CD4-positive, alpha-beta T cell treated with Interleukin-6 for 4 hours (primary cell): ENCODE results near the gene AQP12A.

Experiments
- DNase-seq: peaks from one replicate; pipeline ENCODE4 v3.0.0-alpha.2; 2020; ENCODE audit warnings: mixed read lengths

AQP12A gene

GRCh38 chr2:240725671-240726070 is 34.0 kb downstream of the AQP12A start:
- DNase-seq = no peak

GRCh38 chr2:240726876-240727275 is 35.2 kb downstream of the AQP12A start:
- no peak for DNase-seq

GRCh38 chr2:240727439-240727838 is 35.8 kb downstream of the AQP12A start:
- no peak for DNase-seq

- DNase-seq = no peak
Measured at GRCh38 chr2:240727913-240728312, 36.2 kb downstream of the AQP12A start.

- DNase-seq = no peak
Measured at GRCh38 chr2:240728361-240728760, 36.7 kb downstream of the AQP12A start.

- no peak for DNase-seq
Measured at GRCh38 chr2:240728827-240729226, 37.2 kb downstream of the AQP12A start.

GRCh38 chr2:240730501-240731177 is 39.0 kb downstream of the AQP12A start:
- no peak for DNase-seq

GRCh38 chr2:240731178-240731545 is 39.5 kb downstream of the AQP12A start:
- no peak for DNase-seq

- DNase-seq = no peak
Measured at GRCh38 chr2:240732184-240732583, 40.5 kb downstream of the AQP12A start.

- DNase-seq = no peak
Measured at GRCh38 chr2:240732911-240733622, 41.4 kb downstream of the AQP12A start.

GRCh38 chr2:240733803-240734495 is 42.3 kb downstream of the AQP12A start:
- DNase-seq = peak; percentile 42

- no peak for DNase-seq
Measured at GRCh38 chr2:240734756-240735155, 43.1 kb downstream of the AQP12A start.

- no peak for DNase-seq
Measured at GRCh38 chr2:240735476-240735875, 43.8 kb downstream of the AQP12A start.

- DNase-seq = no peak
Measured at GRCh38 chr2:240736281-240737250, 44.9 kb downstream of the AQP12A start.

GRCh38 chr2:240737512-240737911 is 45.8 kb downstream of the AQP12A start:
- DNase-seq = no peak

GRCh38 chr2:240737958-240738357 is 46.3 kb downstream of the AQP12A start:
- DNase-seq = no peak

GRCh38 chr2:240739797-240740196 is 48.1 kb downstream of the AQP12A start:
- DNase-seq = peak; percentile 55

GRCh38 chr2:240741091-240741490 is 49.4 kb downstream of the AQP12A start:
- no peak for DNase-seq

GRCh38 chr2:240742602-240743095 is 51.0 kb downstream of the AQP12A start:
- no peak for DNase-seq

- DNase-seq = no peak
Measured at GRCh38 chr2:240745456-240745855, 53.8 kb downstream of the AQP12A start.

- no peak for DNase-seq
Measured at GRCh38 chr2:240745962-240746361, 54.3 kb downstream of the AQP12A start.

GRCh38 chr2:240746671-240747070 is 55.0 kb downstream of the AQP12A start:
- no peak for DNase-seq

GRCh38 chr2:240747256-240747655 is 55.6 kb downstream of the AQP12A start:
- no peak for DNase-seq
